ENCODE data around the gene CKMT2. TPM values are rescaled to one million over a fixed set of nuclear protein-coding genes. Genes with fewer than 3 reads are reported as not detected.

The CKMT2 gene
- total RNA-seq, 1 donor from 2014 or later, result not detected

- Mint-ChIP-seq H3K36me3 (ENCODE audit: low read depth) (no peaks in the 10 kb centered on the region), H3K4me3 (no peak overlapping the region), H3K4me1 (peaks cover 5% of the 10 kb centered on the region), H3K9me3 (no peaks in the 10 kb centered on the region), H3K27ac (no peak overlapping the region), H3K27me3 (peaks cover 3% of the 10 kb centered on the region)
- no peak for TF ChIP-seq CTCF (IDR thresholded peaks at IDR 0.05)
- intact Hi-C loops (cut with micrococcal nuclease), result no loop called here
- ChIA-PET POLR2A (no interaction called here), CTCF (interaction anchor here (1.6 kb wide), 1 partner anchor 12 kb away, joined by 5 read pairs; no protein-coding TSS in a partner anchor)
- DNase-seq (no peak), ATAC-seq (ENCODE audit: low read depth) (no peak)
Measured at GRCh38 chr5:81207009-81207408, 26.1 kb upstream of the CKMT2 start.

- DNase-seq, result no peak
Measured at GRCh38 chr5:81208904-81209303, 24.2 kb upstream of the CKMT2 start.

GRCh38 chr5:81209386-81209785, 23.7 kb upstream of the CKMT2 start:
- no peaks in the 10 kb centered on the region for H3K36me3 Mint-ChIP-seq (ENCODE audit: low read depth)
- no peaks in the 10 kb centered on the region for H3K9me3 Mint-ChIP-seq
- no peak overlapping the region for H3K4me3 Mint-ChIP-seq
- H3K27ac Mint-ChIP-seq, result no peak overlapping the region
- ChIA-PET POLR2A (no interaction called here), CTCF (no interaction called here)
- peaks cover 3% of the 10 kb centered on the region for H3K27me3 Mint-ChIP-seq
- no peak for TF ChIP-seq CTCF (IDR thresholded peaks at IDR 0.05)
- intact Hi-C loops (cut with micrococcal nuclease), result no loop called here
- ATAC-seq (ENCODE audit: low read depth) (no peak), DNase-seq (no peak)
- peaks cover 13% of the 10 kb centered on the region for H3K4me1 Mint-ChIP-seq

More at GRCh38 chr5:81208904-81209303, 24.2 kb upstream of the CKMT2 start:
- H3K27me3 Mint-ChIP-seq, result peaks cover 3% of the 10 kb centered on the region
- POLR2A ChIA-PET, result no interaction called here
- H3K27ac Mint-ChIP-seq, result no peak overlapping the region
- H3K36me3 Mint-ChIP-seq (ENCODE audit: low read depth), result no peaks in the 10 kb centered on the region
- no peak for ATAC-seq (ENCODE audit: low read depth)
- H3K9me3 Mint-ChIP-seq, result no peaks in the 10 kb centered on the region
- peaks cover 13% of the 10 kb centered on the region for H3K4me1 Mint-ChIP-seq
- TF ChIP-seq CTCF (IDR thresholded peaks at IDR 0.05), result no peak
- no peak overlapping the region for H3K4me3 Mint-ChIP-seq
- CTCF ChIA-PET, result no interaction called here
- intact Hi-C loops (cut with micrococcal nuclease), result no loop called here

GRCh38 chr5:81209869-81210493, 23.1 kb upstream of the CKMT2 start:
- peaks cover 3% of the 10 kb centered on the region for H3K27me3 Mint-ChIP-seq
- no peaks in the 10 kb centered on the region for H3K9me3 Mint-ChIP-seq
- TF ChIP-seq CTCF (IDR thresholded peaks at IDR 0.05), result no peak
- CTCF ChIA-PET, result no interaction called here
- no peaks in the 10 kb centered on the region for H3K36me3 Mint-ChIP-seq (ENCODE audit: low read depth)
- DNase-seq (no peak), ATAC-seq (ENCODE audit: low read depth) (no peak)
- no peak overlapping the region for H3K4me3 Mint-ChIP-seq
- H3K27ac Mint-ChIP-seq, result no peak overlapping the region
- intact Hi-C loops (cut with micrococcal nuclease), result loop anchor here (5.0 kb wide), 1 partner anchor 92 kb away; the partner anchor contains the start of gene ZCCHC9
- POLR2A ChIA-PET, result no interaction called here
- peaks cover 13% of the 10 kb centered on the region for H3K4me1 Mint-ChIP-seq

- H3K4me3 Mint-ChIP-seq, result peak overlapping the region; percentile 24
- H3K36me3 Mint-ChIP-seq (ENCODE audit: low read depth), result no peaks in the 10 kb centered on the region
- peaks cover 3% of the 10 kb centered on the region for H3K27me3 Mint-ChIP-seq
- peaks cover 13% of the 10 kb centered on the region for H3K4me1 Mint-ChIP-seq
- H3K9me3 Mint-ChIP-seq, result no peaks in the 10 kb centered on the region
- intact Hi-C loops (cut with micrococcal nuclease), result loop anchor here (5.0 kb wide), 1 partner anchor 90 kb away; the partner anchor contains the start of gene ZCCHC9
- ChIA-PET CTCF (no interaction called here), POLR2A (interaction anchor here (0.6 to 0.9 kb wide), 2 partner anchors 89 to 532 kb away, joined by 3 read pairs; partner anchors contain the start of gene ZCCHC9)
- H3K27ac Mint-ChIP-seq, result peak overlapping the region; percentile 70
- TF ChIP-seq CTCF (IDR thresholded peaks at IDR 0.05), result no peak
- peak; percentile 31 for DNase-seq
- peak; percentile 88 for ATAC-seq (ENCODE audit: low read depth)
Measured at GRCh38 chr5:81212211-81212751, 20.8 kb upstream of the CKMT2 start.

Data from activated B cell treated with CpG ODN at 0.5 μM for 24 hours (primary cell).